NCI-H146 (cell line): ENCODE results near the gene SLC38A8.
A peak's percentile ranks its signal among the peaks of the same experiment; 100 is the strongest.

Experiments
- DNase-seq: peaks from one replicate; lab custom pipeline; 2025; lab: John Stamatoyannopoulos, UW

The SLC38A8 gene

GRCh38 chr16:84042308-84042878 is at the start of gene SLC38A8:
Gene SLC38A8, minus strand, starts transcription at chr16:84042795. Its CDS starts 638 bp downstream, at chr16:84042157.
- no peak for DNase-seq

DNA sequence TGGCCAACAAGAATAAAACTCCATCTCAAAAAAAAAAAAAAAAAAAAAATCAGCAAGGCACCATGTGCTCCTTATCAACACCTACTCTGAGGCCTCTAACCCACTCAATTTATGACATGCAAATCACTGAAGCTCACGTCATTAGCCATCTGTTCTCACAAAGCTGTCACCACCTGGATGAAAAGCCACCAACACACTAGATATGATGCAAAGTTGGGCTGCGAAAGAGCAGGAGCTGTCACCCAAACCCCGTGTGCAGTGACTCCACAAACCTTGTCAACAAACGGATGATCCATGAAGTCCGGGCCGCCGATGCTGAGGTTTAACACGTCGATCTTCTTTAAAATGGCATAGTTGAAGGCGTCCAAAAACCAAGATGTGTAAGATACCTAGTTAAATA is 48.9 kb upstream of the SLC38A8 start:
- DNase-seq = no peak

- DNase-seq = no peak
Observed at GRCh38 chr16:84090211-84090610, 47.6 kb upstream of the SLC38A8 start.

GRCh38 chr16:84088695-84089395 is 46.2 kb upstream of the SLC38A8 start:
- DNase-seq = no peak

GRCh38 chr16:84087466-84088151 is 45.0 kb upstream of the SLC38A8 start:
- DNase-seq = no peak

DNA sequence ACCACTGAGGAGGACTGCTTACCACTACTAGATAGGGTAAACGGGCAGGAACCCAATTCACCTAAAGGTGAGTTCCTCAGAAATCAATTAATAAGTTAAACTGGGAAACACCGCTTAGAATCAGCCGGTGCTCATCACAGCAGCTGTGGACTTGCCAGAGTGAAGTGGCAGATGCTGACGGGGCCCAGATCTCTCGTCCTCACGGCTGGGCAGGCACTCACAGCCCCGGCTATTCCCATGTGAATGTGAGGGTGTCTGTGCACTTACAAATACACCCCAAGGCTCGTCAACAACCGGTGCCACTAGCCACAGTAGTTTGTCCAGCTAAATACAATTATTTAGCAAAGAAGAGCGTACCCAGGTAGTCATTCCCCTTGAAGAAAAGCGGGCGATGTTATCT is 44.4 kb upstream of the SLC38A8 start:
- DNase-seq = no peak

DNA sequence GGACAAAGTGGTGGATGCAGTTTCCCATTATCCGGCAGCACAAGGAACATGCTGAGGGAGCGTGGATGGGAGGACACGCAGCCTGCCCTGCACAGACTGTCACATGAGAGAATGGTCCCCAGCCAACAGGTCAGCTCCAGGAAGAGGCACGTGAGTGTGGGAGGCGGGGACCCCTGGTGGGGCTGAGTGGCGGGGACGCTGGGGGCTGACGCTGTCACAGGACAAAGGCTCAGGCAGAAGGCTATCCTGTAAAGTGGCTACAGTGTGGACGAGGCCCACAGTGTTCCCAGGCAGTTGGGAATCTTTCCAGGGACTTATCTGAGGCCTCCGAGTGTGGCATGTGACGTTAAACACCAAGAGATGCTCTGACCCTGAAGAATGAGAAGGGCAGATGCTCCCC is 43.7 kb upstream of the SLC38A8 start:
- DNase-seq = no peak

DNA sequence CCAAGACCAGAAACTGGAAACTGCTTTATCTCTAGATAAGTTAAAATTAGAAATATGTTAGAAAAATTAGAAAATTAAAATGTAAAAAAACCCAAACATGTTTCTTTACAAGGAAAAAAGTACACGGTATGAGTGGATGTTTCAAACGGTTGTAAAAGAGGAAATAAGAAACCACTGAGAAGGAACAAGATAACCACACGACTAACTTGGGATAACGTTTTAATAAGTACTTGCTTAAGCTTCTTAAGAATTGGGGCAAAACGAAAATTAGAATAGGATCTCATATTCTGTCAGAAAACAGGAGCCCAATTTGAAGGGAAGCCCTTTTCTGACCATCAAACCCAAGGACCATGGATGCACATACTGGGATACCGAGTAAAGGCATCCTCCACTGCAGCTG is 43.2 kb upstream of the SLC38A8 start:
- no peak for DNase-seq

GRCh38 chr16:84085271-84085667 is 42.7 kb upstream of the SLC38A8 start:
- no peak for DNase-seq

- peak; percentile 64 for DNase-seq
Observed at GRCh38 chr16:84084570-84085270, 42.1 kb upstream of the SLC38A8 start.

GRCh38 chr16:84082835-84083569 is 40.4 kb upstream of the SLC38A8 start:
- DNase-seq = no peak

DNA sequence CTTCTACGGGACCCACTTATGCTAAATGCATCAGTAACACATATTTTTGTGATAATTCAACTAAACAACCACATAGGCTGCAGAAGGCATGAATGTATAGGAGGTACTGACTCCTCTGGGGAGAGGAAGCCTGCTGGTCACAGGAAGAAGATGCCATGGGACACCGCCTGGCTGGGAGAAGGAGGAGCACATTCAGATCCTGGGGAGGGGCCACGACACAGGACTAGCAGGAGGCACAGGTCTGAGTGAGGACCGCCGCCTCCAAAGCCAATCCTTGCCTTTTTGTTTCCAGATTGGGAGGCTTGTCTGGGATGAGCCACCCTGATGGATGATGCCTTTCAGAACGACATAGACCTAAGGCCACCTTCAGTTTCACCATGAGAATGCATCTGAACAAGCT is 39.5 kb upstream of the SLC38A8 start:
- no peak for DNase-seq

DNA sequence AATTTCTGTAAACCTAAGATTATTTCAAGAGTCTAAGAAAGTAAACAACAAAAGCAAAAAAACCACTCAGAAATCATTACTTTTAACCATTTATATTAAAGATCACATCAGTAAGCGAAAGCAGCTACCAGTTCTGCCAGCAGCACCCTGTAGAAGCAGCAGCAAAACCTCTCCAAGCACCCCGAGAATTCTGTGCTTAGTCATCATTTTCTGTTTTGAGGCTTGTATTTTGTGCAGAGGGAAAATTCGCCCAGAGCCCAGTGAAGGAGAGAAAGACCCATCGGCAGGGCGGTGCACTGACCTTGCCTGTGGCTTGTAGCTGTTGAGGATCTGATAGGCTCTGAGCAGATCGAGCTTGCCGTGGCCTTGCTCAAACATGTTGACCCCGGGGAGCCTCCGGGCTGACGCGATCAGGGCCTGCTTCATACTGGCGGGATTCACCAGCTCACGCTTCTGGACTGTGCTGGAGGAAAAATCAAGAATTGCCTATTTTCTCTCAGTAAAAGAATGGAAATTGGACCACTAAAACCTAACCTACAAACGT is 38.9 kb upstream of the SLC38A8 start:
- DNase-seq = no peak

GRCh38 chr16:84080813-84081212 is 38.2 kb upstream of the SLC38A8 start:
- no peak for DNase-seq

- DNase-seq = no peak
Observed at GRCh38 chr16:84080378-84080777, 37.8 kb upstream of the SLC38A8 start.

GRCh38 chr16:84079664-84080063 is 37.1 kb upstream of the SLC38A8 start:
- no peak for DNase-seq

DNA sequence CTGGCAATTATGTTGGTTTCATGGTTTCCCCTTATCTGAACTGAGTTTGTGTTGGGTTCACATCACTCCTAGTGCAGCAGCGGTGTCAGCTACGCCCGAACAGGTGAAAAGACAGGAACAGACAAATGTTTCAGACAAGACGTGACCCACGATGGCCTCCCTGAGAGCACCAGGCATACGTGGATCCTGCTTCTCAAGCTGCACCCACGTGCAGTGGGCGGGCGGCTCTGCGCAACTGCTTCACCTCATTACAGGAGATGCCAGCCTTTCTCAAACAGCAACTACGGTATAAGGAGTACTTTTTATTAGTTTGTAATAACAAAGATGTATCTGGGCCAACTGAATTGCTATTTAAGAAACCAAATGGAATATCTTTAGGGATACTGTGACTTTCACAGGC is 32.8 kb upstream of the SLC38A8 start:
- DNase-seq = no peak

- no peak for DNase-seq
Observed at GRCh38 chr16:84074721-84075120, 32.1 kb upstream of the SLC38A8 start.

DNA sequence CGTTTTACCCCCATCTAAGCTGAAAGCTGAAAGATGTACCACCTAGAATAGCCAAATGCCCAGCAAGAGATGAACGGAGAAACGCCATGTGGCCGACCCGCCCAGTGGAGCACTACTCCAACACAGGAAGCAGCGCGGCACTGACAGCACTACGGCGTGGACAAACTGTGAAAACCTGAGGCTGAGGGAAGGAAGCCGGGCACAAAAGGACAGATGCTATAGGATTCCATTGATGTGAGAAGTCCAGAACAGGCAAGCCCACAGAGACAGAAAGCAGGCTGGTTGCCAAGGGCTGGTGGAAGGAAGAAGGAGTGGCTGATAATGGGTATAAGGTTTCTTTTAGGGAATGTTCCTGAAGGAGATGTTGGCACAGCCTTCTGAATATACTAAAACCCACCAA is 29.4 kb upstream of the SLC38A8 start:
- DNase-seq = no peak

DNA sequence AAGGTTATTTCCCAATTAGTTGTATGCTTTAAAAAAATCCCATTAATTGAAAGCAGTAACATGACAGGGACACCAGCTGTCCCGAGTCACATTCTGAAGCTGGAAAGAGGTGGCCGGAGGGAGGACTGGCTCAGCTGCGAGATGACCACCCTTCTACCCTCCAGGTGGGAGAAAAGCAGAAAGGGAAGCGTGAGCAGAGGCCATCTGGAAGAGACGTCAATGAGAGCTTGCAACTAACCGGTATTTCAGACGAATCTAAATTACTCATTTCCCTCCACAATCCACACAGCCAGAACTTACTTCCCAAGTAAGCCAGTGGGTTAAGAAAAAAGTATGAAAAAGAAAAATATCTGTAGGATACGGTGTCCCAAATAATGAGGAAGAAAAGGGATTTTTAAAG is 28.5 kb upstream of the SLC38A8 start:
- DNase-seq = no peak

DNA sequence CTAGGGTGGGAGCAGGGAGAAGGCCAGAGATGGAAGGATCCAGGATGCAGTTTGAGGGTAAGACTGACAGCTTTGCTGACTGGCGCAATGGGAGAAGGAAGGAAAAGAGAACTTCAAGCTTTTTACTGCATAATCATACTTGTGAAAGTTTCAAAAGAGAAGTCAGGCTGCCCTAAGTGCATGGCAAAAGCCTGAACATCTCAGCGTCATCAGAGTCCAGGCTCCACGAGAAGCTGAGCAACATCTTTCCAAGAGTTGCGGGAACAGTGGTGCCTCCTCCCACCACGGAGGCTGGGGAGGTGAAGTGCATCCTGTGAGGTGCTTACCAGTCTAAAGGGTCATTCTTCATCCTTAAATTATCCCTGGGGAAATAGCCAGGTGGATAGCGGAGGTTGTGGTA is 26.9 kb upstream of the SLC38A8 start:
- DNase-seq = no peak
